HepG2 (cell line): Measurements from ENCODE around the gene RASIP1. TPM values are rescaled to one million over a fixed set of nuclear protein-coding genes. Genes with fewer than 3 reads are reported as not detected.

Source experiments
- CERS6 ChIP-seq: sonication (generic); formaldehyde crosslinking; IDR thresholded peaks from 2 replicates; pipeline ENCODE4 v1.5.0; 2020; ENCODE audit warnings: missing genetic modification reagents
- HOXA3 ChIP-seq: sonication (generic); formaldehyde crosslinking; IDR thresholded peaks from 2 replicates; pipeline ENCODE4 v1.5.0; 2020; ENCODE audit warnings: missing genetic modification reagents
- NFIB ChIP-seq: sonication (generic); formaldehyde crosslinking; IDR thresholded peaks from 2 replicates; pipeline ENCODE4 v1.9.0; 2021; ENCODE audit warnings: missing genetic modification reagents, mild to moderate bottlenecking, borderline replicate concordance
- PAX8 ChIP-seq: sonication (generic); formaldehyde crosslinking; IDR thresholded peaks from 2 replicates; pipeline ENCODE4 v1.8.0; 2022; ENCODE audit warnings: mild to moderate bottlenecking, missing genetic modification reagents, borderline replicate concordance
- THAP11 ChIP-seq: IDR thresholded peaks from 2 replicates; pipeline ENCODE4 v1.6.1; 2016; ENCODE audit warnings: missing biosample characterization, missing genetic modification reagents
- YEATS4 ChIP-seq: sonication (generic); formaldehyde crosslinking; IDR thresholded peaks from 2 replicates; pipeline ENCODE4 v1.4.0; 2020; ENCODE audit warnings: missing genetic modification reagents, borderline replicate concordance
- ZHX2 ChIP-seq, 2 experiments: sonication (generic) in 1 of 2; formaldehyde crosslinking in 1 of 2; IDR thresholded peaks; 2 replicates each; pipeline versions ENCODE4 v1.6.1 to v1.9.0; 2014 to 2022; ENCODE audit warnings: antibody characterized with exemption in 1 of 2, borderline replicate concordance in 1 of 2, inconsistent platforms in 1 of 2, low read depth in 1 of 2, missing genetic modification reagents in 1 of 2
- ZNF101 ChIP-seq: sonication (generic); formaldehyde crosslinking; IDR thresholded peaks from 2 replicates; pipeline ENCODE4 v1.4.0; 2020; ENCODE audit warnings: mild to moderate bottlenecking, low read depth, missing genetic modification reagents, borderline replicate concordance
- ZNF260 ChIP-seq: sonication (generic); formaldehyde crosslinking; IDR thresholded peaks from 2 replicates; pipeline ENCODE4 v1.4.0; 2020; ENCODE audit warnings: missing genetic modification reagents, low read depth, mild to moderate bottlenecking, borderline replicate concordance
- ZSCAN25 ChIP-seq: sonication (generic); formaldehyde crosslinking; IDR thresholded peaks from 2 replicates; pipeline ENCODE4 v1.8.0; 2022; ENCODE audit warnings: mild to moderate bottlenecking, missing genetic modification reagents
- polyA plus RNA-seq, 8 experiments: library from polyadenylated mRNA; depleted of rRNA in 3 of 8; stranded (reverse) in 7 of 8; unstranded in 1 of 8; fragments of >200 nt; fragmentation: Illumina TruSeq in 4 of 8; extraction: Trizol in 4 of 8; gene quantifications; 2 replicates each; pipeline versions ENCODE4 v1.2.1 to v1.2.3, GENCODE V29; 2011 to 2016; ENCODE audit warnings: low read depth in 4 of 8, missing spikeins in 1 of 8, mixed read lengths in 1 of 8; ENCODE audit not compliant: insufficient read depth in 1 of 8
- total RNA-seq, 5 experiments: library from RNA; depleted of rRNA; stranded (reverse); fragments of >200 nt; fragmentation: Illumina TruSeq; extraction: Trizol; gene quantifications; 2 replicates each; pipeline ENCODE4 v1.2.3, GENCODE V29; 2016; ENCODE audit warnings: low read depth in 1 of 5
- TF ChIP-seq, protein P1 (sequence below): sonication (generic); formaldehyde crosslinking; IDR thresholded peaks from 2 replicates; pipeline ENCODE4 v1.8.0; 2022; ENCODE audit warnings: mild to moderate bottlenecking, missing genetic modification reagents, moderate library complexity
- TF ChIP-seq, protein P2 (sequence below): sonication (generic); formaldehyde crosslinking; IDR thresholded peaks from 2 replicates; pipeline ENCODE4 v1.5.1; 2020; ENCODE audit warnings: missing genetic modification reagents, mild to moderate bottlenecking, borderline replicate concordance
- TF ChIP-seq, protein P3 (sequence below): sonication (generic); formaldehyde crosslinking; IDR thresholded peaks from 2 replicates; pipeline ENCODE4 v1.4.0; 2020; ENCODE audit warnings: missing genetic modification reagents, mild to moderate bottlenecking, borderline replicate concordance
- TF ChIP-seq, protein P4 (sequence below): sonication (generic); formaldehyde crosslinking; IDR thresholded peaks from 2 replicates; pipeline ENCODE4 v1.4.0; 2020; ENCODE audit warnings: mild to moderate bottlenecking, missing genetic modification reagents

The RASIP1 gene
- total and polyA plus RNA-seq, 2 of the 13 experiments (the other 11 are each of a cell fraction or from before 2014, with no cell fraction given) = 0.44 to 0.58 TPM

- TF ChIP-seq ZHX2 (IDR thresholded peaks at IDR 0.05; ENCODE audit: low read depth) (no peak), ZHX2 (CRISPR knock-in tag; IDR thresholded peaks at IDR 0.05; ENCODE audit: borderline replicate concordance) (peak; percentile 92), YEATS4 (CRISPR knock-in tag) (peak; percentile 63; the same call in 1 of the 2 replicates), ZNF260 (CRISPR knock-in tag) (no peak), CERS6 (CRISPR knock-in tag) (no peak), NFIB (no peak), THAP11 (CRISPR knock-in tag) (peak; percentile 81), PAX8 (CRISPR knock-in tag) (peak; percentile 74; the same call in 1 of the 2 replicates), HOXA3 (peak; percentile 81), ZSCAN25 (CRISPR knock-in tag) (peak; percentile 68), ZNF101 (0 out of 2 replicates have a peak, but pooled peaks have one; percentile 52)
- TF ChIP-seq, protein P1, sequence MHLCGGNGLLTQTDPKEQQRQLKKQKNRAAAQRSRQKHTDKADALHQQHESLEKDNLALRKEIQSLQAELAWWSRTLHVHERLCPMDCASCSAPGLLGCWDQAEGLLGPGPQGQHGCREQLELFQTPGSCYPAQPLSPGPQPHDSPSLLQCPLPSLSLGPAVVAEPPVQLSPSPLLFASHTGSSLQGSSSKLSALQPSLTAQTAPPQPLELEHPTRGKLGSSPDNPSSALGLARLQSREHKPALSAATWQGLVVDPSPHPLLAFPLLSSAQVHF (CRISPR knock-in tag) = 0 out of 2 replicates have a peak, but pooled peaks have one; percentile 4
- TF ChIP-seq, protein P2, sequence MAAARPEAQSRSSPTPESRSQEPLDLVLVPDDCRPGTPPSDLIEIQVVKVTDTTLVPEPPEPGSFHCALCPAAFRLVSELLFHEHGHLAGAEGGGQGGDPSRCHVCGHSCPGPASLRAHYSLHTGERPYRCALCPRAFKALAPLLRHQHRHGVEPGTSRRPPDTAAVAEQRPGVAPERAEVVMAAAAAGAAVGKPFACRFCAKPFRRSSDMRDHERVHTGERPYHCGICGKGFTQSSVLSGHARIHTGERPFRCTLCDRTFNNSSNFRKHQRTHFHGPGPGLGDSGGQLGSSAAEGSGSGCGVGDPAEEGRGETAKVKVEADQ (CRISPR knock-in tag) = peak; percentile 63; the same call in 1 of the 2 replicates
- TF ChIP-seq, protein P3, sequence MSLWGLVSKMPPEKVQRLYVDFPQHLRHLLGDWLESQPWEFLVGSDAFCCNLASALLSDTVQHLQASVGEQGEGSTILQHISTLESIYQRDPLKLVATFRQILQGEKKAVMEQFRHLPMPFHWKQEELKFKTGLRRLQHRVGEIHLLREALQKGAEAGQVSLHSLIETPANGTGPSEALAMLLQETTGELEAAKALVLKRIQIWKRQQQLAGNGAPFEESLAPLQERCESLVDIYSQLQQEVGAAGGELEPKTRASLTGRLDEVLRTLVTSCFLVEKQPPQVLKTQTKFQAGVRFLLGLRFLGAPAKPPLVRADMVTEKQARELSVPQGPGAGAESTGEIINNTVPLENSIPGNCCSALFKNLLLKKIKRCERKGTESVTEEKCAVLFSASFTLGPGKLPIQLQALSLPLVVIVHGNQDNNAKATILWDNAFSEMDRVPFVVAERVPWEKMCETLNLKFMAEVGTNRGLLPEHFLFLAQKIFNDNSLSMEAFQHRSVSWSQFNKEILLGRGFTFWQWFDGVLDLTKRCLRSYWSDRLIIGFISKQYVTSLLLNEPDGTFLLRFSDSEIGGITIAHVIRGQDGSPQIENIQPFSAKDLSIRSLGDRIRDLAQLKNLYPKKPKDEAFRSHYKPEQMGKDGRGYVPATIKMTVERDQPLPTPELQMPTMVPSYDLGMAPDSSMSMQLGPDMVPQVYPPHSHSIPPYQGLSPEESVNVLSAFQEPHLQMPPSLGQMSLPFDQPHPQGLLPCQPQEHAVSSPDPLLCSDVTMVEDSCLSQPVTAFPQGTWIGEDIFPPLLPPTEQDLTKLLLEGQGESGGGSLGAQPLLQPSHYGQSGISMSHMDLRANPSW (CRISPR knock-in tag) = no peak
- TF ChIP-seq, protein P4, sequence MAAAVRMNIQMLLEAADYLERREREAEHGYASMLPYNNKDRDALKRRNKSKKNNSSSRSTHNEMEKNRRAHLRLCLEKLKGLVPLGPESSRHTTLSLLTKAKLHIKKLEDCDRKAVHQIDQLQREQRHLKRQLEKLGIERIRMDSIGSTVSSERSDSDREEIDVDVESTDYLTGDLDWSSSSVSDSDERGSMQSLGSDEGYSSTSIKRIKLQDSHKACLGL (CRISPR knock-in tag) = peak; percentile 90; the same call in 1 of the 2 replicates
Measured at GRCh38 chr19:48738557-48739403, 1.6 kb downstream of the RASIP1 start (continued).
